Naive thymus-derived CD8-positive, alpha-beta T cell (primary cell): ENCODE measurements around the gene FCMR. TPM values are rescaled to one million over a fixed set of nuclear protein-coding genes. Genes with fewer than 3 reads are reported as not detected.
A peak's percentile ranks its signal among the peaks of the same experiment; 100 is the strongest.

Experiments
- ATAC-seq, 2 donors: fragments of 150-1000 bp; cut with Tn5 transposase in 1 of 2; sonication (Bioruptor Pico), chemical (Tn5 transposase) in 1 of 2; 1 replicate in 1 of 2; 2 replicates in 1 of 2; pipeline ENCODE4 v1.10.0; 2021; ENCODE audit warnings: mild to moderate bottlenecking in 2 of 2, moderate library complexity in 2 of 2
- POLR2A ChIA-PET: fragments of 350-600 bp; sonication (Branson Sonifier 250); formaldehyde crosslinking; loops from one replicate; lab custom pipeline; 2021; ENCODE audit warnings: antibody characterized with exemption; lab: Charles Lee
- DNase-seq, 10 donors: peaks; one replicate each; pipeline versions ENCODE4 v3.0.0 to v3.0.0-alpha.2; 2020 to 2022
- H3K27ac Mint-ChIP-seq, 10 donors: one replicate each; pipeline ENCODE4 v1.8.0; 2020 to 2022; ENCODE audit warnings: mild to moderate bottlenecking in 10 of 10, mixed read lengths in 10 of 10, moderate library complexity in 4 of 10, inconsistent platforms in 1 of 10
- H3K27me3 Mint-ChIP-seq, 5 donors: one replicate each; pipeline ENCODE4 v1.8.0; 2021 to 2022; ENCODE audit warnings: mixed read lengths in 5 of 5
- H3K36me3 Mint-ChIP-seq, 3 donors: one replicate each; pipeline ENCODE4 v1.8.0; 2020 to 2022; ENCODE audit warnings: mixed read lengths in 3 of 3, mild to moderate bottlenecking in 2 of 3, inconsistent platforms in 1 of 3
- H3K4me1 Mint-ChIP-seq, 4 donors: one replicate each; pipeline ENCODE4 v1.8.0; 2021 to 2022; ENCODE audit warnings: mixed read lengths in 4 of 4
- H3K4me3 Mint-ChIP-seq, 10 donors: one replicate each; pipeline ENCODE4 v1.8.0; 2020 to 2022; ENCODE audit warnings: mild to moderate bottlenecking in 10 of 10, mixed read lengths in 10 of 10, moderate library complexity in 6 of 10, inconsistent platforms in 1 of 10
- H3K9me3 Mint-ChIP-seq, 9 donors: one replicate each; pipeline ENCODE4 v1.8.0; 2020 to 2022; ENCODE audit warnings: mixed read lengths in 9 of 9, mild to moderate bottlenecking in 3 of 9, inconsistent platforms in 1 of 9, moderate library complexity in 1 of 9
- polyA plus RNA-seq, 3 donors: library from polyadenylated mRNA; unstranded; fragments of 300-500 nt; fragmentation: Illumina TruSeq; gene quantifications; one replicate each; pipeline ENCODE4 v1.2.3, GENCODE V29; 2021
- total RNA-seq, 8 experiments: library from RNA in 2 of 8; stranded (reverse) in 2 of 8; gene quantifications; one replicate each; pipeline ENCODE4 v1.2.3 and lab custom pipeline; 2021 to 2026

The FCMR gene
- total and polyA plus RNA-seq, 5 experiments from 2014 or later = 536 to 869 (median 742) TPM

DNA sequence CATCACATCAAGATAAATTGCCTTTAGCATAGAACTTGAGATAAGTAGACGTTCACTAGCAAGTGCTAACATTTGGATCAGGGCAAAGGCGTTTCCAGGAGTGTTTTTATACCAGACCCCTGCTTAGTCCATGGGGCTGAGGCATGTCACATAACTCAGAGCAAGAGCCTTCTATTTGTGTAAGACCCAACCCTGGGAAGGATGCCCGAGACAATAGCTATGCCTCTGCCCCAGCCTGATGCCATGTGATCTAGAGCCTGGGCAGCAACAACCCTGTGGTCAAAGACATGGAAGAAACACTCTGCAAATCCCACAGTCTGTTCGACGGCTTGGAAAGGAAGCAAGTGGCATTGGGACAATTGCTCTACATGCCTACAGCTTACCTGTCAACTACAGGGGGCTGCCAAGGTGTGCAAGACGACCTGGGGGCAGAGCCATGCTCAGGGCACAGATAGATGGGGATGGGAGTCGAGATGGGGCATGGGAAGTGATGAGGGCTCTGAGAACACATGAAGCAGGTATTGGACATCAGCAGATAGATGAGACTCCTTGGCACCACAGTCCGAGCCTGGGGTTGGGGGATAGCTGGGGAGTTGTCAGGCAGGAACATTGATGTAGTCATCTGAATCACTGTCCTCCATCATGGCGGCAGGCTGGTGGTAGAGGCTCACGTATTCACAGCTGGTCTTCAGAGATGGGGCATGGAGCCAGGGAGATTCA is 17.2 kb downstream of the FCMR start:
- peaks cover 42 to 93% (median 88%) of the 10 kb centered on the region in 4 donors for H3K4me1 Mint-ChIP-seq
- ATAC-seq (no peak), DNase-seq (no peak)
- H3K27ac Mint-ChIP-seq = peak overlapping the region; percentile 58 to 99 (median 95)
- peak overlapping the region in 9 of 10 donors; percentile 2 to 82 (median 76) for H3K4me3 Mint-ChIP-seq
- H3K27me3 Mint-ChIP-seq = no peaks in the 10 kb centered on the region
- POLR2A ChIA-PET = interaction anchor here (1.0 to 17.7 kb wide), 8 partner anchors 10 to 135 kb away, joined by 3 to 562 read pairs (median 6); partner anchors contain the start of genes FCMR and IL24
- H3K36me3 Mint-ChIP-seq = peaks cover 19 to 75% (median 35%) of the 10 kb centered on the region in 3 donors
- no peaks in the 10 kb centered on the region for H3K9me3 Mint-ChIP-seq

DNA sequence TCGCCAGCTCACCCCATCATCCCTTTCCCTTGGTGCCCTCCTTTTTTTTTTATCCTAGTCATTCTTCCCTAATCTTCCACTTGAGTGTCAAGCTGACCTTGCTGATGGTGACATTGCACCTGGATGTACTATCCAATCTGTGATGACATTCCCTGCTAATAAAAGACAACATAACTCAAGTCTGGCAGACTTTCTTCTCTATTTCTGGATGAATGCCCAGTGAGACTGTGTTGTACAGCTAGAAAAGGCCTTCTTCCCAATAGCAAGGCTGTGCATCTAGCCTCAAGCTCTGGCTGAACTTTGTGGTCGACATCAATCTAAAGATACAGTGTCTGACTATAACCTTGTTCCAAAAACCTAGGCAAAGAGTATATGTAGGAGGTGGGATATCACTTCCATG is 18.1 kb downstream of the FCMR start:
- no peaks in the 10 kb centered on the region for H3K27me3 Mint-ChIP-seq
- peak overlapping the region in 2 of 10 donors; percentile 22 to 81 for H3K4me3 Mint-ChIP-seq
- POLR2A ChIA-PET = interaction anchor here (1.2 to 17.7 kb wide), 5 partner anchors 9 to 111 kb away, joined by 3 to 562 read pairs (median 76); partner anchors contain the start of genes FCMR and IL24
- H3K4me1 Mint-ChIP-seq = peaks cover 43 to 96% (median 90%) of the 10 kb centered on the region in 4 donors
- H3K27ac Mint-ChIP-seq = peak overlapping the region; percentile 2 to 99 (median 94)
- peaks cover 19 to 71% (median 32%) of the 10 kb centered on the region in 3 donors for H3K36me3 Mint-ChIP-seq
- ATAC-seq = no peak
- DNase-seq = no peak
- no peaks in the 10 kb centered on the region for H3K9me3 Mint-ChIP-seq

DNA sequence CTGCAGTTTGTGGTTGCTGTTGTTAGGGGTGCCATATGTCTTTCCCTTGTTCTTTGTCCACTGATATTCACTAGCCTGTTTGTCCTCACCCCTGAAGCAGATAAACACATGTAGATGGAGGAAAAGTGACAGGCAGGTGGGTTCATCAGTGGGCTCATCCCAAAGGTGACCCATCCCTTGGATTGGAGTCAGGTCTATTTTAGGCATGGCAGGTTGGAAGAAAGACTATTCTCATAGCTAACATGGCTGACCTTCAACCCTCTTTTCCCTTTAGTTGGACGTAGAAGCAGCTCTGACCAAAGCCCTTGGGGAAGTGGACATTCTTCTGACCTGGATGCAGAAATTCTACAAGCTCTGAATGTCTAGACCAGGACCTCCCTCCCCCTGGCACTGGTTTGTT is 19.0 kb downstream of the FCMR start:
- H3K27me3 Mint-ChIP-seq = no peaks in the 10 kb centered on the region
- peaks cover 14 to 62% (median 26%) of the 10 kb centered on the region in 3 donors for H3K36me3 Mint-ChIP-seq
- no peaks in the 10 kb centered on the region for H3K9me3 Mint-ChIP-seq
- DNase-seq = no peak
- H3K27ac Mint-ChIP-seq = peak overlapping the region; percentile 22 to 99 (median 87)
- ATAC-seq = no peak
- POLR2A ChIA-PET = interaction anchor here (0.8 to 17.7 kb wide), 6 partner anchors 10 to 28 kb away, joined by 3 to 562 read pairs (median 9); partner anchors contain the start of gene FCMR
- no peak overlapping the region for H3K4me3 Mint-ChIP-seq
- H3K4me1 Mint-ChIP-seq = peaks cover 40 to 94% (median 87%) of the 10 kb centered on the region in 4 donors

DNA sequence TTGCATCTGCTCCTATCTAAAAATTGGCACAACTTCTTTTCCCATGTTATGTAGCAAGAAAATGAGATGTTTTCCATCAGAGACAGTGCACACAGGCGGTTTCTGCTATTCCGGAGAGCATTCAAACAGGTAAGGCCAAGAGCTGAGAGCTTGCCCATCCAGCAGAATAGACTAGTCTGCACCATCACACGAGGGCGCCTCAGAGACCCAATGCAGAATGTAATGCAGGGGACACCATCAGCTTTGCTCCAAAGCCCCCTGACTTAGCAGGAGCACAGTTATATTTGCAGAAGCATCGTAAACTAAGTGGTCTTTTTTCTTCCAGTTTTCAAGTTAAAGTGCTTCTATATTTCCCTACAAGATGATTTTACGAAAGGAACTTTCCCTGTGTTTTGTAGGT is 19.8 kb downstream of the FCMR start:
- H3K27ac Mint-ChIP-seq = peak overlapping the region in 9 of 10 donors; percentile 8 to 97 (median 86)
- H3K4me1 Mint-ChIP-seq = peaks cover 43 to 95% (median 86%) of the 10 kb centered on the region in 4 donors
- POLR2A ChIA-PET = interaction anchor here (1.0 to 17.7 kb wide), 9 partner anchors 7 to 109 kb away, joined by 3 to 562 read pairs (median 10); partner anchors contain the start of genes FCMR and IL20
- no peaks in the 10 kb centered on the region for H3K9me3 Mint-ChIP-seq
- no peak for DNase-seq
- no peak for ATAC-seq
- peaks cover 14 to 55% (median 26%) of the 10 kb centered on the region in 3 donors for H3K36me3 Mint-ChIP-seq
- H3K4me3 Mint-ChIP-seq = no peak overlapping the region
- H3K27me3 Mint-ChIP-seq = no peaks in the 10 kb centered on the region

DNA sequence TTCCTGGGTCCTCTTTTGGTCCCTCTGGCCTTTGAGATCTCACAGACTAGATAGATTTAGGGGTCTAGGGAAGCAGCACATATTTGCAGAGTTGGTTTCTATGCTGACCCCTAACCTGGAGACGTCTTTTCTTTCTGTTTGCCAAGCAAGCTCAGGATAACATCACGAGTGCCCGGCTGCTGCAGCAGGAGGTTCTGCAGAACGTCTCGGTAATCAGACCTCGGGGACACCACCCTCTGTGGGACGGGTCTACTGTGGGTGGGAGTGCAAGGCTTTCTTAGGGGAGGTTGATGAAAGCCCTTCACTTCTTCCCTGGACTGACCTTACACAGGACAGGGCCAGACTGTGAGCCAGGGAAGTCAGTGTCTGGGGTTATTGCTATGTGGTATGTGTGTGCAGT is 21.6 kb downstream of the FCMR start:
- no peak for ATAC-seq
- Mint-ChIP-seq H3K27me3 (no peaks in the 10 kb centered on the region), H3K4me3 (peak overlapping the region in 2 of 10 donors; percentile 3 to 53), H3K9me3 (no peaks in the 10 kb centered on the region), H3K4me1 (peaks cover 37 to 90% (median 78%) of the 10 kb centered on the region in 4 donors), H3K36me3 (peaks cover 14 to 39% (median 18%) of the 10 kb centered on the region in 3 donors), H3K27ac (peak overlapping the region; percentile 49 to 97 (median 86))
- DNase-seq = peak in 2 of 10 donors; percentile 14 to 62
- POLR2A ChIA-PET = interaction anchor here (1.0 to 17.7 kb wide), 19 partner anchors 8 to 162 kb away, joined by 3 to 562 read pairs (median 4); partner anchors contain the start of gene FCMR

DNA sequence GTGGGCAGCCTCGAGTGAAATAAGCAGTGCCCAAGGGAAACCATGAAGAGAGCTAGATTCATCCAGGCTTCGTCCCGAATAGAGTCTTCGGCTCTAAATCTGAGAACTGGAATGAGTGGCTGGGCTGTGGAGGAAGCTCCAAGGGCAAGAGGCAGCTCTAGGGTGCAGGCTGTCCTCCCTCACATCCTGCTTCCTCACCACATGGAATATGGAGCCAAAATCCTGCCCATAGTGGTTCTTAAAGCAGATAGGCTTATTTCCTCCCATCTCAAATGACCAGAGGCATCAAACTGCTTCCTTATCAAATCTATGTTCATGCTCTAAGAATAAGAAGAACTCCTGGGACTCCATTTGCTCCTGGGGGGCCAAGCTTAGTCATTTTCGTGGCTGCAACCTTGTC is 22.0 kb downstream of the FCMR start:
- DNase-seq = no peak
- Mint-ChIP-seq H3K4me1 (peaks cover 33 to 86% (median 76%) of the 10 kb centered on the region in 4 donors), H3K4me3 (no peak overlapping the region), H3K9me3 (no peaks in the 10 kb centered on the region), H3K27ac (peak overlapping the region; percentile 49 to 97 (median 86)), H3K27me3 (no peaks in the 10 kb centered on the region), H3K36me3 (peaks cover 12 to 35% (median 13%) of the 10 kb centered on the region in 3 donors)
- POLR2A ChIA-PET = interaction anchor here (1.0 to 17.7 kb wide), 15 partner anchors 7 to 162 kb away, joined by 3 to 562 read pairs (median 5); partner anchors contain the start of gene FCMR
- ATAC-seq = no peak

DNA sequence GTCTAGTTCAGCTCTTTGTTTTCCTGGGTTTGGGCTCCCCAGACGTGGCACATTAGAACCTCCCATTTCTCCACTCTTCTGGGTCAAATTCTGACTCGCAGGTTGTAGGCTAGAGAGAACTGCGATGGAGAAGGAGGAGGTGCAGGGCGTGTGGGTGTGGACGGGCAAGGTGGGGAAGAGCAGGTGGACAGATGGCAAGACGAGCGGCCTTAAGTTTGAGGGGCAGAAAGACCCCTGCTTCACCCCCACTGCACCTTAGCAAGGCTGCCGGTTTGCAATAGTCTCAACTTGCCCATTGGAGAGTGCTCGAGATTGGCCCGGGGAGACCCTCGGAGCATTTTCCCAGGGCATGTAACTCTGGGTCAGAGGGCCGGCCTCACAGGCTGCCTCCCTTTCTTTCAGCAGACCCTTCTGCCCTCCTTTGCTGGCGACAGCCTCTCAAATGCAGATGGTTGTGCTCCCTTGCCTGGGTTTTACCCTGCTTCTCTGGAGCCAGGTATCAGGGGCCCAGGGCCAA is 22.8 kb downstream of the FCMR start:
- H3K4me1 Mint-ChIP-seq = peaks cover 31 to 83% (median 71%) of the 10 kb centered on the region in 4 donors
- no peaks in the 10 kb centered on the region for H3K27me3 Mint-ChIP-seq
- H3K27ac Mint-ChIP-seq = peak overlapping the region; percentile 51 to 97 (median 86)
- H3K9me3 Mint-ChIP-seq = no peaks in the 10 kb centered on the region
- POLR2A ChIA-PET = interaction anchor here (1.0 to 17.7 kb wide), 10 partner anchors 9 to 159 kb away, joined by 3 to 562 read pairs (median 8); partner anchors contain the start of gene FCMR
- H3K36me3 Mint-ChIP-seq = peaks cover 4 to 28% (median 6%) of the 10 kb centered on the region in 3 donors
- no peak for ATAC-seq
- peak overlapping the region in 3 of 10 donors; percentile 26 to 39 (median 33) for H3K4me3 Mint-ChIP-seq
- no peak for DNase-seq

DNA sequence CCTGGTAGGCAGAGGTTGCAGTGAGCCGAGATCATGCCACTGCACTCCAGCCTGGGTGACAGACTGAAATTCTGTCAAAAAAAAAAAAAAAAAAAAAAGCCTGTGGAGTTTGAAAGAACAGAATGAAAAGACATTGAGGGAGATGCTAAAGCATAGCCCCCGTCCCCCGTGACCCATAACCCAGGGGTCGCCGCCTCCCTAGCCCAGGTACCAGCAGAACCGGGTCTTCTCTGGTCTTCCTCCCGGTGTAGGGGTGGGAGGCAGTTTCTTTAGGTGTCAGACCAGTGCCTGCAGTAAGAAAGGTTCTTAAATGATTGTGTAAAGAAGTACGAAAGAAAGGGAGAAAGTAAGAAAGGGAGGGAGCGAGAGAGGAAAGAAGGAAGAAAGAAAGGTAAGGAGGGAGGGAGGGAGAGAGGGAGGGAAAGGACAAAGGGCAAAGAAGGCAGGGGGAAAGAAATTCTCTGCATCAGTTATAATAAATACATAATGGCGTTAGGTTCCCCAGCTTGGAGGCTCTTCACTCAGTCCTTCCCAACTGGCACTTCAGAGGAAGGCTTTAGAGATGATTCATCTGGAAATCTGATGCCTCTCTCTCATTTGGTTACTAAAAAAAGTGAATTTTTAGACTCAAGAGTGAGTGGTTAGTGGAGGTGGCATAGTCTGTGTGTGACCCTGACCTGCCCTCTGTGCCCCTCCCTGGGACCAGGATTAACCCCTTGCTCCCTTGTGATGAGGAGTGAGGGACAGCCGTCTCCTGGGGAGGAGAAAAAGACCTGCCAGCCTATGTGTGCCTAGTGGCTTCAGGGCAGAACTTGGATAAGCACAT is 23.4 kb downstream of the FCMR start:
- Mint-ChIP-seq H3K4me3 (peak overlapping the region in 2 of 10 donors; percentile 9 to 39), H3K27me3 (no peaks in the 10 kb centered on the region), H3K36me3 (peaks cover 0 to 21% (median 2%) of the 10 kb centered on the region in 3 donors), H3K9me3 (no peaks in the 10 kb centered on the region), H3K4me1 (peaks cover 30 to 79% (median 65%) of the 10 kb centered on the region in 4 donors), H3K27ac (peak overlapping the region; percentile 56 to 97 (median 84))
- ATAC-seq (no peak), DNase-seq (no peak)
- POLR2A ChIA-PET = interaction anchor here (6.6 to 17.7 kb wide), 2 partner anchors 8 to 19 kb away, joined by 76 to 562 read pairs; partner anchors contain the start of gene FCMR

DNA sequence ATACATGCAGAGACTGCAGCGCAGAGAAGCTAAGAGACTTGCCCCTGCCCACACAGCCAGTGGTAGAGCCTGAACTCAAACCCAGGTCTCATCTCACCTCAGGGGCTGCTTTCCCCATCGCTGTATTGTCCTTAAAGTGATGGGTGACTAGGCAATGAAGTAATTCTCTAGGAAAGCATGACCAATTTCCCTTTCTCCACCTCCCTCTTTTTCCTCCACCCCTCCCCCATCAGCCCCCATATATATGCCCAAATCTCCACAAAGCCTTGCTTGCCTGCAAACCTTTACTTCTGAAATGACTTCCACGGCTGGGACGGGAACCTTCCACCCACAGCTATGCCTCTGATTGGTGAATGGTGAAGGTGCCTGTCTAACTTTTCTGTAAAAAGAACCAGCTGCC is 24.6 kb downstream of the FCMR start, which contains the start of gene IL24:
TSS of gene IL24 (plus strand) at position 269 of the 400 bp plus-strand sequence. CDS start 390 bp downstream, outside the sequence.
- peaks cover 30 to 69% (median 58%) of the 10 kb centered on the region in 4 donors for H3K4me1 Mint-ChIP-seq
- DNase-seq = peak in 1 of 10 donors; percentile 4
- no peaks in the 10 kb centered on the region for H3K9me3 Mint-ChIP-seq
- ATAC-seq = no peak
- H3K27me3 Mint-ChIP-seq = no peaks in the 10 kb centered on the region
- H3K27ac Mint-ChIP-seq = peak within 1 kb of the TSS in 9 of 10 donors; percentile 55 to 97 (median 78)
- H3K4me3 Mint-ChIP-seq = no peak within 1 kb of the TSS
- POLR2A ChIA-PET = interaction anchor here (1.3 to 17.7 kb wide), 4 partner anchors 10 to 31 kb away, joined by 3 to 562 read pairs (median 40); partner anchors contain the start of genes FCMR and IL20
- peaks cover 0 to 10% (median 0%) of the 10 kb centered on the region in 3 donors for H3K36me3 Mint-ChIP-seq

DNA sequence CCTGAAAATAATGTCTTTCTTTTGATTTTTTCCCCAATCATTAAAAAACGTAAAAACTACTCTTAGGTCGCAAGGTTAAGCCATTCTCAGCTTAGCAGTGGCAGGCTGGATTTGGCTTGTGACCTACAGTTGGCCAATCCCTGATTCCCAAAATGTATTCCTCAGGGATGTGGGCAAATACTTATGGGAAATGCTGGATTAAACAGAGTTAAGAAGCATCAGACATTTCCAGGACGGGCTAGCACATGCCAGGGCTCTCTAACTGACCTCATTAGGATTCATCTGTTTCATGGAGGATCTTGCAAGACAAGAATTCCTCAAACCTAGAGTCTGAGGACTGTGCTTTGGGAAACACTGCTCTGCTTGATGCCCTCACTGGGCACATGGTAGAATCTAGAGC is 25.5 kb downstream of the FCMR start:
- ATAC-seq (no peak), DNase-seq (no peak)
- Mint-ChIP-seq H3K4me1 (peaks cover 29 to 64% (median 51%) of the 10 kb centered on the region in 4 donors), H3K36me3 (peaks cover 0 to 1% (median 0%) of the 10 kb centered on the region in 3 donors), H3K27me3 (no peaks in the 10 kb centered on the region), H3K27ac (peak overlapping the region in 5 of 10 donors; percentile 15 to 66 (median 40)), H3K4me3 (no peak overlapping the region), H3K9me3 (no peaks in the 10 kb centered on the region)
- POLR2A ChIA-PET = interaction anchor here (0.9 to 17.7 kb wide), 5 partner anchors 10 to 31 kb away, joined by 3 to 562 read pairs (median 4); partner anchors contain the start of genes FCMR and IL20

DNA sequence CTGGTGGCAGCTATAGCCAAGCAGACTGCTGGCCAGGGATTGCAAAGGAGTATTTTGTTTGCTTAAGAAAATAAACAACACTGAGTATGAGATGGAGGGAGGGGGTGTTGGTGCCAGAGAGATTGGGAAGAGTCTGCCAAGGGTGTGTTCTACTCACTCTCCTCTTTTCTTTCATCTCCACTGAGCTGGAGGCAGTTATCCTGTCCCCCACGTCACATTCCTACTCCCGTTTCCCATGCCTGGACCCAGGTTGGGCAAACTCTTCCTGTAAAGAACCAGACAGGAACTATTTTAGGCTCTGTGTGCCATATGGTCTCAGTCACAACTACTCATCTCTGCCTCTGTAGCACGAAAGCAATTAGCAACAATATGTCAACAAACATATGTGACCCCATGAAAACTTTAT is 25.9 kb downstream of the FCMR start:
- H3K36me3 Mint-ChIP-seq = no peaks in the 10 kb centered on the region
- no peak overlapping the region for H3K4me3 Mint-ChIP-seq
- no peak for ATAC-seq
- no peak for DNase-seq
- H3K4me1 Mint-ChIP-seq = peaks cover 29 to 64% (median 51%) of the 10 kb centered on the region in 4 donors
- H3K27ac Mint-ChIP-seq = peak overlapping the region in 5 of 10 donors; percentile 26 to 64 (median 51)
- POLR2A ChIA-PET = interaction anchor here (0.9 to 17.7 kb wide), 3 partner anchors 11 to 21 kb away, joined by 3 to 562 read pairs (median 76); partner anchors contain the start of gene FCMR
- H3K9me3 Mint-ChIP-seq = no peaks in the 10 kb centered on the region
- H3K27me3 Mint-ChIP-seq = no peaks in the 10 kb centered on the region
